ENCODE measurements around the gene PDE3A.

- TF ChIP-seq, protein P1, sequence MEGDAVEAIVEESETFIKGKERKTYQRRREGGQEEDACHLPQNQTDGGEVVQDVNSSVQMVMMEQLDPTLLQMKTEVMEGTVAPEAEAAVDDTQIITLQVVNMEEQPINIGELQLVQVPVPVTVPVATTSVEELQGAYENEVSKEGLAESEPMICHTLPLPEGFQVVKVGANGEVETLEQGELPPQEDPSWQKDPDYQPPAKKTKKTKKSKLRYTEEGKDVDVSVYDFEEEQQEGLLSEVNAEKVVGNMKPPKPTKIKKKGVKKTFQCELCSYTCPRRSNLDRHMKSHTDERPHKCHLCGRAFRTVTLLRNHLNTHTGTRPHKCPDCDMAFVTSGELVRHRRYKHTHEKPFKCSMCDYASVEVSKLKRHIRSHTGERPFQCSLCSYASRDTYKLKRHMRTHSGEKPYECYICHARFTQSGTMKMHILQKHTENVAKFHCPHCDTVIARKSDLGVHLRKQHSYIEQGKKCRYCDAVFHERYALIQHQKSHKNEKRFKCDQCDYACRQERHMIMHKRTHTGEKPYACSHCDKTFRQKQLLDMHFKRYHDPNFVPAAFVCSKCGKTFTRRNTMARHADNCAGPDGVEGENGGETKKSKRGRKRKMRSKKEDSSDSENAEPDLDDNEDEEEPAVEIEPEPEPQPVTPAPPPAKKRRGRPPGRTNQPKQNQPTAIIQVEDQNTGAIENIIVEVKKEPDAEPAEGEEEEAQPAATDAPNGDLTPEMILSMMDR (conservative IDR thresholded peaks at IDR 0.05; ENCODE audit: low read length): no peak
- no peak for TF ChIP-seq EZH2phosphoT487 (IDR thresholded peaks at IDR 0.05; ENCODE audit: borderline replicate concordance, low read depth, low read length)
Measured at GRCh38 chr12:20361416-20361815, 6.9 kb upstream of the PDE3A start.
